SK-N-SH (cell line): Measurements from ENCODE around the gene RGS14.

ENCODE experiments used
- CTCF ChIP-seq: fragments of 200-600 bp; sonication (generic); IDR thresholded peaks from 2 replicates; pipeline ENCODE4 v1.6.1; 2017; ENCODE audit warnings: antibody characterized with exemption, mild to moderate bottlenecking, moderate library complexity
- EP300 ChIP-seq, 2 experiments: IDR thresholded peaks; 2 replicates each; pipeline versions ENCODE4 v1.4.0 to v1.6.1; 2012; ENCODE audit warnings: borderline replicate concordance in 1 of 2, low read depth in 1 of 2, low read length in 1 of 2
- EZH2phosphoT487 ChIP-seq: fragments of 200-600 bp; sonication (generic); IDR thresholded peaks from 2 replicates; pipeline ENCODE4 v1.6.1; 2017; ENCODE audit warnings: low read depth, mixed run types, mild to moderate bottlenecking, antibody characterized with exemption, moderate library complexity, borderline replicate concordance
- RAD21 ChIP-seq: IDR thresholded peaks from 2 replicates; pipeline ENCODE4 v1.6.1; 2012; ENCODE audit warnings: mild to moderate bottlenecking, low read length
- REST ChIP-seq: IDR thresholded peaks from 2 replicates; pipeline ENCODE4 v1.6.1; 2012; ENCODE audit warnings: mild to moderate bottlenecking, low read depth, low read length, moderate library complexity
- TF ChIP-seq, protein P1 (sequence below): fragments of 150-350 bp; IDR thresholded peaks from 2 replicates; pipeline ENCODE4 v1.6.1; 2017; ENCODE audit warnings: antibody characterized with exemption, low read length, low read depth, borderline replicate concordance

DNA sequence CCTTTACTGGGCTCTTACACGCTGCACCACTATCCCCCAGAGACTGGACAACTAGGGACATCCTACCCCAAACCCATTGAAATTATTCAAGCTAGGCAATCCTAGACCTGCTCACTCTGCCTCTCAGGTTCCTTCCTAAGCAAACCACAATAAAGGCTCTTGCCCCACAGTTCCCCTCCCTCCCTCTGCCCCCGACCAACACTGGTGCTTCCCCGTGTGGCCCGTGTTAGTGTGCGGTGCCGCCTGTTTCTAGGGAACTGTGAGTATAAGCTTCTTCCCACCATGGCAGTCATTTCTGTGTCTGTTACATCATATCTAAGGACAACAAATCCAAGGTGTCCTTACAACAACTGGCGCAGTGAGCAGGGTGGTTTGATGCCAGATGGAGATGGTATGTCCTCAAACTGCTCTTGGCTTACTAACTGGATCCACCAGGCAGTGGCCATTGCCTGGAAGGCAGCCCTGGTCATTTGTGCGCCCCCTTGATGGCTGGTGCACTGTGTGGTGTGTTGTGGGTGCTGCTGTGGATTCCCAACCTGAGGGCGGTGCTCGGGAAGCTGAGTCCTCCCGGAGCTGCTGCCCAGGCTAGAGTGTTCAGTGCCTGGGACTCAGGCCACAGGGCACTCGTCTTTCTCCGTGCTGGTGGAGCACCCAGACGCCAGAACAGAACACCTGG is 37.7 kb upstream of the RGS14 start:
- no peak for TF ChIP-seq EZH2phosphoT487
- TF ChIP-seq CTCF = no peak
- no peak for TF ChIP-seq EP300 (IDR thresholded peaks at IDR 0.05; ENCODE audit: borderline replicate concordance in 1 of 2, low read depth in 1 of 2, low read length in 1 of 2)
- TF ChIP-seq RAD21 = no peak
- TF ChIP-seq, protein P1, sequence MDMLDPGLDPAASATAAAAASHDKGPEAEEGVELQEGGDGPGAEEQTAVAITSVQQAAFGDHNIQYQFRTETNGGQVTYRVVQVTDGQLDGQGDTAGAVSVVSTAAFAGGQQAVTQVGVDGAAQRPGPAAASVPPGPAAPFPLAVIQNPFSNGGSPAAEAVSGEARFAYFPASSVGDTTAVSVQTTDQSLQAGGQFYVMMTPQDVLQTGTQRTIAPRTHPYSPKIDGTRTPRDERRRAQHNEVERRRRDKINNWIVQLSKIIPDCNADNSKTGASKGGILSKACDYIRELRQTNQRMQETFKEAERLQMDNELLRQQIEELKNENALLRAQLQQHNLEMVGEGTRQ = no peak
- TF ChIP-seq REST = no peak
